Thoracic aorta (tissue), 2 donors: ENCODE results near the gene IL15RA. TPM values are rescaled to one million over a fixed set of nuclear protein-coding genes. Genes with fewer than 3 reads are reported as not detected.

Experiments used
- ATAC-seq: fragments of 150-250 bp; one replicate; pipeline ENCODE4 v1.8.0; 2017; ENCODE audit warnings: low read depth; ENCODE audit not compliant: insufficient number of reproducible peaks, low FRiP score
- DNase-seq: peaks from one replicate; pipeline ENCODE4 v3.0.0-alpha.2; 2020; ENCODE audit warnings: low spot score
- H3K27ac ChIP-seq, 2 donors: fragments of 200-600 bp; sonication (generic); 1 replicate in 1 of 2; 2 replicates in 1 of 2; pipeline ENCODE4 v1.5.1; 2016; ENCODE audit warnings: mild to moderate bottlenecking in 2 of 2, moderate library complexity in 2 of 2
- H3K27me3 ChIP-seq: fragments of 200-600 bp; sonication (generic); replicated peaks from 2 replicates; pipeline ENCODE4 v1.6.0; 2016; ENCODE audit warnings: mild to moderate bottlenecking; ENCODE audit not compliant: insufficient read depth
- H3K36me3 ChIP-seq: fragments of 200-600 bp; sonication (generic); one replicate; pipeline ENCODE4 v1.5.1; 2016
- H3K4me1 ChIP-seq, 2 donors: fragments of 200-600 bp; sonication (generic); 1 replicate in 1 of 2; 2 replicates in 1 of 2; pipeline versions ENCODE4 v1.5.1 to v1.6.0; 2016; ENCODE audit warnings: low read depth in 2 of 2, mild to moderate bottlenecking in 1 of 2; ENCODE audit not compliant: control insufficient read depth in 1 of 2
- H3K4me3 ChIP-seq: fragments of 200-600 bp; sonication (generic); 2 replicates; pipeline ENCODE4 v1.5.1; 2016; ENCODE audit warnings: mild to moderate bottlenecking
- H3K9me3 ChIP-seq: fragments of 200-600 bp; sonication (generic); 2 replicates; pipeline ENCODE4 v1.5.1; 2016
- total RNA-seq, 2 donors: library from RNA; depleted of rRNA; stranded (reverse); fragments of >200 nt; gene quantifications; one replicate each; pipeline versions ENCODE4 v1.1.0 to v1.2.3, GENCODE V29; 2016
- TF ChIP-seq, protein P1 (sequence below): fragments of 200-600 bp; sonication (generic); IDR thresholded peaks from one replicate; pipeline ENCODE4 v1.5.1; 2019; ENCODE audit warnings: antibody characterized with exemption

The IL15RA gene
- total RNA-seq, 2 donors from 2014 or later = 34.4 to 44.1 TPM

GRCh38 chr10:5904227-5904626, 73.1 kb downstream of the IL15RA start:
- ATAC-seq (no peak), DNase-seq (no peak)
- peaks cover 13% of the 10 kb centered on the region for H3K36me3 ChIP-seq
- TF ChIP-seq, protein P1, sequence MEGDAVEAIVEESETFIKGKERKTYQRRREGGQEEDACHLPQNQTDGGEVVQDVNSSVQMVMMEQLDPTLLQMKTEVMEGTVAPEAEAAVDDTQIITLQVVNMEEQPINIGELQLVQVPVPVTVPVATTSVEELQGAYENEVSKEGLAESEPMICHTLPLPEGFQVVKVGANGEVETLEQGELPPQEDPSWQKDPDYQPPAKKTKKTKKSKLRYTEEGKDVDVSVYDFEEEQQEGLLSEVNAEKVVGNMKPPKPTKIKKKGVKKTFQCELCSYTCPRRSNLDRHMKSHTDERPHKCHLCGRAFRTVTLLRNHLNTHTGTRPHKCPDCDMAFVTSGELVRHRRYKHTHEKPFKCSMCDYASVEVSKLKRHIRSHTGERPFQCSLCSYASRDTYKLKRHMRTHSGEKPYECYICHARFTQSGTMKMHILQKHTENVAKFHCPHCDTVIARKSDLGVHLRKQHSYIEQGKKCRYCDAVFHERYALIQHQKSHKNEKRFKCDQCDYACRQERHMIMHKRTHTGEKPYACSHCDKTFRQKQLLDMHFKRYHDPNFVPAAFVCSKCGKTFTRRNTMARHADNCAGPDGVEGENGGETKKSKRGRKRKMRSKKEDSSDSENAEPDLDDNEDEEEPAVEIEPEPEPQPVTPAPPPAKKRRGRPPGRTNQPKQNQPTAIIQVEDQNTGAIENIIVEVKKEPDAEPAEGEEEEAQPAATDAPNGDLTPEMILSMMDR = no peak
- H3K4me1 ChIP-seq = no peaks in the 10 kb centered on the region
- H3K9me3 ChIP-seq = no peaks in the 10 kb centered on the region
- H3K27me3 ChIP-seq = no peaks in the 10 kb centered on the region
- no peak overlapping the region for H3K4me3 ChIP-seq
- H3K27ac ChIP-seq = no peak overlapping the region

GRCh38 chr10:5903563-5903962, 73.8 kb downstream of the IL15RA start:
- no peak overlapping the region for H3K27ac ChIP-seq
- H3K4me3 ChIP-seq = no peak overlapping the region
- TF ChIP-seq, protein P1 = no peak
- H3K4me1 ChIP-seq = no peaks in the 10 kb centered on the region
- DNase-seq (no peak), ATAC-seq (no peak)
- H3K36me3 ChIP-seq = peaks cover 8% of the 10 kb centered on the region
- no peaks in the 10 kb centered on the region for H3K27me3 ChIP-seq
- H3K9me3 ChIP-seq = no peaks in the 10 kb centered on the region

DNA sequence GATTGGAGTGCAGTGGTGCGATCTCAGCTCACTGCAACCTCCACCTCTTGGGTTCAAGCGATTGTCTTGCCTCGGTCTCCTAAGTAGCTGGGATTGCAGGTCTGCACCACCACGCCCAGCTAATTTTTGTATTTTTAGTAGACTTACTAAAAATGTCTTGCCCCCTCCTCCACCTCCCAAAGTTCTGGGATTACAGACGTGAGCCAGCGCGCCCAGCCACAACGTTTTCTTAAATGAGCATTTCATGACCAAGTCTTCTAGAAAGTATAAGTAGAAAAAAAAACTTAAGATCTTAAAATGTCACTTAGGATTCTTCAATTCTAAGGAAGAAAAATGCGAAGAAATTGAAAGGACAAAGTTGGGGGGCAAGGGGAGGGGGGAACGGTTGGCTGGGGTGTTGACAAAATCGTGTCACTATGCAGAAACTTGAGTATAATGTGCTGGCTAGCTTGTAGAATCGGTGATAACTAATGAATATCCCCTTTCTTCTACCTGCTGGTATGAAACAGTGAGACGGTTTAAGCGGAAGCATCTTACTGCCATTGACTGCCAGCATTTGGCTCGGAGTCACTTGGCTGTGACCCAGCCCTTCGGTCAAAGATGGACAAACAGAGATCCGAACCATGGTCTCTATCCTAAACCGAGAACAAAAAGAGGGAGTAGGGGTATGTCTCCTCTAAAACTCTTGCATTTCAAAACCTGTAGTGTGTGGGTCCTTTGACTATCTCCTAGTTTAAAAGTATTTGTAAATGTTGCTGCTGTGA, 74.7 kb downstream of the IL15RA start:
- no peaks in the 10 kb centered on the region for H3K4me1 ChIP-seq
- ATAC-seq (no peak), DNase-seq (no peak)
- no peaks in the 10 kb centered on the region for H3K27me3 ChIP-seq
- H3K4me3 ChIP-seq = no peak overlapping the region
- H3K36me3 ChIP-seq = peaks cover 8% of the 10 kb centered on the region
- no peak overlapping the region for H3K27ac ChIP-seq
- TF ChIP-seq, protein P1 = no peak
- H3K9me3 ChIP-seq = no peaks in the 10 kb centered on the region

Other genes with a start within 250 kb of the IL15RA start
- gene GDI2, start 164.1 kb downstream of the IL15RA start, total RNA-seq = 100 to 1,000 TPM; 141 to 209 TPM
- 10 to 100 TPM; 10.4 to 15.0 TPM for gene ANKRD16, start 87.7 kb downstream of the IL15RA start, total RNA-seq
- 10 to 100 TPM; 93.7 to 94.1 TPM for gene FBH1, start 87.3 kb downstream of the IL15RA start, total RNA-seq
- gene IL2RA, start 84.8 kb upstream of the IL15RA start, total RNA-seq = 10 to 100 TPM; 21.0 to 48.2 TPM
- gene RBM17, start 111.5 kb upstream of the IL15RA start, total RNA-seq = 10 to 100 TPM; 48.5 to 65.0 TPM
- 100 to 1,000 TPM; 151 to 311 TPM for gene PFKFB3, start 225.4 kb upstream of the IL15RA start, total RNA-seq